Head of caudate nucleus (tissue), 42 donors: Measurements from ENCODE around the gene TOP1.
A peak's percentile ranks its signal among the peaks of the same experiment; 100 is the strongest.

Experiments used
- DNase-seq, 42 donors: peaks; one replicate each; pipeline versions ENCODE4 v3.0.0 to v3.0.0-alpha.2; 2020 to 2021; ENCODE audit warnings: mixed read lengths in 7 of 42
- intact Hi-C: fragments of 100-400 bp; cut with DNase I; formaldehyde crosslinking; loops from one replicate; pipeline ENCODE4 v1.15.0; 2022

TOP1 gene

DNA sequence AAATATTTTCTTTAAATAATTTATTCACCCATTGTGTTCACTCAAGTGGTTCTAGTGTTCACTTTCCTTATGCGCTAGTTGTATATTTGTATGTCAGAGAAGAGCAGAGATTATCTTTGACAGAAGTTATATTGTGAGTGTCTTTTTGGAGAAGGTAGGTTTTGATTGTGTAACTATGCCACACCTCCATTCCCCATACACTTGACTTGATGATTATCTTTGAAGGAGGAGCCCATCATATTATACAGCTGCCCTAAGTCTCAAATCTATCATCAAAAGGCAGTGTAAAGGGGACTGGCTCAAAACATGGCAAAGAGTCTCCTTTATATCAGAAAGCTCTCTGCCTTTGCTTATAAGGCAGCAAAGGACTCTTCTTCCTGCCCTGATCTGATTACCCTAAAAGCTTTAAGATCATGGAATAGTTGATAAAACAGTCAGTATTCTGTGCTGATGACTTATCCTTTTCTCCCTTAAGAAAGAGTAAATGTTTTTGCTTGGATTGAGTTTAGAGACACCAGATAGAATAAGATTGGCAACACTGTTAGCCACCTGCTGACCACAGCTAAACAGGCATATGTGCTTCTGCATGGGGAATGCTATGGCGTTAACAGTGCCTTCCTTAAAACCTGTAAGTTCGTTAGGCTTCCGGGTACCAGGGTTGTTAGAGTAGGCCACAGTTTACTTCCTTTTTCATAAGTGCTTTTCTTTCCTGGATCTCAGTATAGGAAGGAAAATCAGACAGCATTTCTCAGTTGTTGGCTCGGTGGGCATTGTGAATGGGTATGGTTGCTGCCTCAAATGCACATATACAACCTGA lies 22.6 kb downstream of the TOP1 start:
- DNase-seq, result no peak
- intact Hi-C loops, result no loop called here

DNA sequence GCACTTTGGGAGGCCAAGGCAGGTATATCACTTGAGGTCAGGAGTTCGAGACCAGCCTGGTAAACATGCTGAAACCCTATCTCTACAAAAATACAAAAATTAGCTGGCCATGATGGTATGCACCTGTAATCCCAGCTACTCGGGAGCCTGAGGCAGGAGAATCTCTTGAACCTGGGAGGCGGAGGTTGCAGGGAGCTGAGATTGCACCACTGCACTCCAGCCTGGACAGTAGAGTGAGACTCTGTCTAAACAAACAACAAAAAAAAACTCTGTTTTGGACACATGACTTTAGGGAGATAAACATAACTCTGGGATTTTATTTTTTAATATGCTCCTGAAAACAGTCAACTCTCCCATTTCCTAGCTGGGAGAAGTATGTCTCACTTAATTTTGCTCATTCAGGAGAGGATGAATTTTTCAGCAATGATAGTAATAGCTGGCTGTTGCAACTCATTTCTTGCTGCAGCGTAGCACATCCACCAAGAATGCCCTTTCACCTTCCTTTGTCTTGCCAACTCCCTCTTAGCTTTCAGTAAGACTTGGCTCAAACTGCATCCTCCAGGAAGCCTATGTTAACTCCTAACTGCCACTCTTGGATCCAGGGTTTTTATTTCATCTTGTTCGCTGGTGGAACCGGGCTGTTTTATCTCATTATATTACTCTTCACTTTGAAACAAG lies 24.3 kb downstream of the TOP1 start:
- DNase-seq, result peak in 1 of 42 donors; percentile 38
- intact Hi-C loops, result no loop called here

DNA sequence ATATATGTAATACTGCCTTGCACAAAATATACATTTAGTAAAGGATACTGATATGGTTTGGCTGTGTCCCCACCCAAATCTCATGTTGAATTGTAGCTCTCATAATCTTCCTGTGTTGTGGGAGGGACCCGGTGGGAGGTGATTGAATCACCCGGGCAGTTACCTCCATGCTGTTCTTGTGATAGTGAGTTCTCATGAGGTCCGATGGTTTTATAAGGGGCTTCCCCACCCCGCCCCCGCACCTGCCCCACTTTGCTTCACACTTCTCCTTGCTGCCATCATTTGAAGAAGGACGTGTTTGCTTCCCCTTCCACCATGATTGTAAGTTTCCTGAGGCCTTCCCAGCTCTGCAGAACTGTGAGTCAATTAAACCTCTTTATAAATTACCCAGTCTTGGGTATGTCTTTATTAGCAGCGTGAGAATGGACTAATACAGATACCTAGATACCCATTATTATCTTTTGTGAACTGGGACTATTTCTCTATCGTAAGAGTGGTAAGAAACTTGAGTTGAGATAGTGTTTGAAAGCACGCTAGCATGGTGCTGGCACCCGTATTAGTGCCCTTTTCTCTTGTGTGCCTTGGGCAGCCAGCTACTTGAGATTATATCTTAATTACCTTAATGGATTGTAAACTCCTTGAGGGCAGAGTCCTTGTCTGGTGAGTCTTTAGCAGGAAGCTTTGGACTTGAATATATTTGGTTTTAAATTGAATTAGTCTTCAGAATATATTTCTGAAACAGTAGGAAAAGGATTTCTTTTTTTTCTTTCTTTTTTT lies 25.6 kb downstream of the TOP1 start:
- no peak for DNase-seq
- intact Hi-C loops, result no loop called here

DNA sequence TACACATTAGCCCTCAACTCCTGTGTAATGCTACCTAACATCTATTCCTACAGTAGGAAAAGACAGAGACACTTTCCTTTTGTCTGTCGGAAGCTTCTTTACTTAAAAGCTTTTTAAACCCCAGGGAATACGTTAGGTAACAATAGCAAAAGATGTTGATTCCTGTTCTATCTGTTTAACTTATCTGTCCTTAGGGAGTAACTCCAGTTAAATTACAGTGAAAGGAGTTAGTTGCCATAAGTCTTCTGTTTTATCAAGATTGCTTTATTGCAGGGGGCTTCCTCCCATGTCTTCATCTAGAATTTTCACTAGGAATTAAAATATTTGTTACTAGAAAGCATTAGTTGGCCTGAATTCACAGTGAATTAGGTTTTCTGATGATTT lies 26.2 kb downstream of the TOP1 start:
- DNase-seq, result no peak
- intact Hi-C loops, result no loop called here

DNA sequence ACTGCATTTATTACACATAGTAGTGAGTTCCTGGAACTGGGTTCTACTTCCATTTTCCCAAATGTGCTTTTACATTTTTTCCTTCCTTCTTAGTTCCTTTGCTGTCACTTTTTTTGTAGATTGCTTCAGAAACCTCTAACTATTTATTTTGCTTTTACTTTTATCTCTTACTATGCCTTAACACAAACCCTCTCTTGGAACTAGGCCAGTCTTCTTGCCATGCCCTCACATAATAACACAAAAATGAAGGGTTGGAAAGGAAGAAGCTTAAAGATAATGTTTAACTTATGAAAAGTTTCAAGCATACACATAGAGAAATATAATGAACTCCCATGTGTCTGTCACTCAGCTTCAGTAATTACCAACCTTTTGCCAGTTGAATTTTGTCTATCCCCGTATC lies 27.1 kb downstream of the TOP1 start:
- intact Hi-C loops, result no loop called here
- no peak for DNase-seq

DNA sequence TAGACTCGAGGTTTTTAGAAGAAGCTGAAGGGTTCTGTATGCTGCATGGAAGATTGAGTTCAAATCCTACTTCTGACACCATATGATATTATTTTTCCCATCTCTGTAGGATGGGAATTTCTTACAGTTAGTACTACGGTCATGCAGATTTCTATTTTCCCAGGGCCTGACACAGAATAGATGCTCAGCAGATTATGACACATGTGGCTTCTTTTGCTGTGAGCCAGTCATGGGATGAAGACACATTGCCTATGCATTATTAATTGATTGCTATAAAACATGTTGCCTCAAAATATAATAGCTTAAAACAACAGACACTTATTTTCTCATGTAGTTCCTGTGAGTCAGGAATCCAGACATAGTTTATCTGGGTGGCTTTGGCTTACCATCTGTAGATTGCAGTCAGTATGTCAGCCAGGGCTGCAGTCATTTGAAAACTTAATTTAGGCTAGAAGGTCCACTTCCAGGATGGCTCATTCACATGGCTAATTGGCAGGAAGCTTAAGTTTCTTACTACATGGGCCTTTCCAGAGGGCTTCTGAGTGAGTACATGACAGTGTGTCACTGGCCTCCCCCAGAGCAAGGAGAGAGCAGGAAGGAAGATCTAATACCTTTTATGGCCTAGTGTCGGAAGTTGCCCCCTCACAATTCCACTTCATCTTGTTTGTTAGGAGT lies 29.5 kb downstream of the TOP1 start:
- DNase-seq, result peak in 21 of 42 donors; percentile 5 to 69 (median 29)
- intact Hi-C loops, result no loop called here

DNA sequence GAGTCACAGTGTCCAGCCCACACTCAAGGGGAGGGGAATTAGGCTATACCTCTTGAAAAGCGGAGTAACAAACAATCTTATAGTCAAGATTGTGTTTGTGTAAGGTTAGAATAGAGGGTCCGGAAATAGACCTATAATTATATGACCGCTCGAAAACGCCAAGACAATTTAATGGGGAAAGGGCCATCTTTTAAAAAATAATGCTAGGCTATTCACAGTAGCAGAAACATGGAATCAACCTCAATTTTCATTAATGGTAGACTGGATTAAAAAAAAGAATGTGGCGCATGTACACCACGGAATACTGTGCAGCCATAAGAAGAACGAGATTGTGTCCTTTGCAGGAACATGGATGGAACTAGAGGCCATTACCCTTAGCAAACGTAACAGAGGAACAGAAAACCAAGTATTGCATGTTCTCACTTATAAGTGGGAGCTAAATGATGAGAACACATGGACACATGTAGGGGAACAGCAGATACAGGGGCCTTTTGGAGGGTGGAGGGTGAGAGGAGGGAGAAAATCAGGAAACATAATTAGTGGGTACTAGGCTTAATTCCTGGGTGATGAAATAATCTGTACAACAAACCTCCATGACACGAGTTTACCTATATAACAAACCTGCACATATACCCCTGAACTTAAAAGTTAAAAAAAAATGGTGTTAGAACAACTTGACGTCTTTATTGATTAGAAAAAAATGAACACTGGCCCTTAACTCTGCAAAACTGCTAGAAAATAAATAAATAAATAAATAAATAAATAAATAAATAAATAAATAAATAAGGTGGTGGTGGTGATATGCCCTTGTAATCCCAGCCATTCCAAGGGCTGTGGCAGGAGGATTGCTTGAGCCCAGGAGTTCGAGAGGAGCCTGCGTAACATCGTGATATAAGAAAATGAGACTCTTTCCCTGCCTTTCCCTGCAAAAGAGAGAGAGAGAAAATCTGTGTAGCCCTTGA lies 30.3 kb downstream of the TOP1 start:
- intact Hi-C loops, result no loop called here
- DNase-seq, result no peak

DNA sequence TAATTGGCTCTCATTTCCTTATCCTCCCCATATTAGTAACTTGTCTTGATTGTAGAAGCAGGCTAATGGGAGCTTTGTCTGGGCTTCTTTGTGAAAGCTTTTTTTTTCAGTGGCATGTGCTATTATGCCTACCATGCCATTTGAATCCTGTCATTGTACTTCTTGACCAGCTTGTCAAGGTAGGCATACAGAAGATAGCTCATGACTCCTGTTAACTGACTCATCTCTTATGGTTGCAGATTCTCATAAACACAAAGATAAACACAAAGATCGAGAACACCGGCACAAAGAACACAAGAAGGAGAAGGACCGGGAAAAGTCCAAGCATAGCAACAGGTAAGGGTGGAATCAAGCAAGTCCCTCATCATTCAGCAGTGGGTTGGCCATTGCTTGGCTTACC lies 32.5 kb downstream of the TOP1 start:
- intact Hi-C loops, result no loop called here
- no peak for DNase-seq

DNA sequence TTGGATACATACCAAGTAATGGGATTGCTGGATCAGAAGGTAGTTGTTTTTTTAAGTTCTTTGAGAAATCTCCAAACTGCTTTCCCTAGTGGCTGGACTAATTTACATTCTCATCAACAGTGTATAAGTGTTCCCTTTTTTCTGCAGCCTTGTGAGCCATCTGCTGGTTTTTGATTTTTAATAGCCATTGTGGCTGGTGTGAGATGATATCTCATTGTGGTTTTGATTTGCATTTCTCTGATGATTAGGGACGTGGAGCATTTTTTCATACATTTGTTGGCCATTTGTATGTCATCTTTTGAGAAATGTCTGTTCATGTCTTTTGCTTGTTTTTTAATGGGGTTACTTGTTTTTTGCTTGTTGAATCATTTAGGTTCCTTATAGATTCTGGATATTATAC lies 34.8 kb downstream of the TOP1 start:
- DNase-seq, result no peak
- intact Hi-C loops, result no loop called here

DNA sequence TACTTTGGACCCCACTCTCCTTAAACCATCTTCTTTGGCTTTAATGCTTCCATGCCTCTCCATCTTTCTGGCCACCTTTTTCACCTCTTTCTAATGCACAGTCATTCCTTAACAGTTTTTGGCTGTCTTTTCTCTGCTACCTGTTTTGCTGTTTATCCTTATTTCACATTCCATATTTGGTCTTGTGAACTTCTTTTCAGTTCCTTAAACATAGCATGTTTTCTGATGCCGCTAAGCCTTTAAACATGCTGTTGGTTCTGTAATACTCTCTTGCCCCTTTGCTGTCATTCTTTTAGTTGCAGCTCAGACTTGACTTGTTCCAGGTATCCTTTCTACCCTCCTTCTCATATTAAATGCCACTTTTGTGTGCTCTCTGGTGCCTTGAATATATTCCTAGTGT lies 35.8 kb downstream of the TOP1 start:
- no peak for DNase-seq
- intact Hi-C loops, result no loop called here

DNA sequence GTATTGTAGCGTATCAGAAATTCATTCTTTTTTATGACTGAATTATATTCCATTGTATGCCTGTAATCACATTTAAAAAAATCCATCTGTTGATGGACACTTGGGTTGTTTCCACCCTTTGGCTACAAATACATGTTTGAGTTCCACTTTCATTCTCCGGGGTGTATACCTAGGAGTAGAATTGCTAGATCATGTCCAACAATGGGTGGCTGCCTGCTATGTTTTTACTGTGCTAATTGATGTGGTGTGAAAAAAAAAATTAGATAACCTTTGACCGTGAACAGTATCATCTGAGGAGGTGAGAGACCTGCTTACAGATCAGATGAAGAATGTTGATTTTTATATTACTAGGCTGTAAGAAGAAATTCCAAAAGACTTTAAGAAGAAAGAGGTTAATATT lies 37.1 kb downstream of the TOP1 start:
- no peak for DNase-seq
- intact Hi-C loops, result no loop called here

DNA sequence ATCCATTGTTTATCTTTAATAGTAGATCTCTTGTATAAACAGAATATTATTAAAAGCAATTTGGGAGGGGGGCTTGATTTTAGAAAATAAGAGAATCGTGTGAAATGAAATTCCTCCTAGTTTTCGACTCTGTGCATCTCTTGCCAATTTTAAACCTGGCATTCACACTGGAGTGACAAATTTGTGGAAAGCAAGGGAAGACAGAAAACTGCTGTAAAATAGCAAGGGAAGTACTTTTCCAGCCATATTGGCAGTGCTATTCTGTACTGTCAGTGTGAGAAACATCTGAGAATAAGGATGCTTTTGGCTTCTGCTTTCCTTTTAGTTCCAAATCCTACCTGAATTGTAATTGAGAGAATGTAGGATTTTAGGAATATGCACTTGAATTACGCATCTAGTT lies 40.2 kb downstream of the TOP1 start:
- intact Hi-C loops, result no loop called here
- no peak for DNase-seq

DNA sequence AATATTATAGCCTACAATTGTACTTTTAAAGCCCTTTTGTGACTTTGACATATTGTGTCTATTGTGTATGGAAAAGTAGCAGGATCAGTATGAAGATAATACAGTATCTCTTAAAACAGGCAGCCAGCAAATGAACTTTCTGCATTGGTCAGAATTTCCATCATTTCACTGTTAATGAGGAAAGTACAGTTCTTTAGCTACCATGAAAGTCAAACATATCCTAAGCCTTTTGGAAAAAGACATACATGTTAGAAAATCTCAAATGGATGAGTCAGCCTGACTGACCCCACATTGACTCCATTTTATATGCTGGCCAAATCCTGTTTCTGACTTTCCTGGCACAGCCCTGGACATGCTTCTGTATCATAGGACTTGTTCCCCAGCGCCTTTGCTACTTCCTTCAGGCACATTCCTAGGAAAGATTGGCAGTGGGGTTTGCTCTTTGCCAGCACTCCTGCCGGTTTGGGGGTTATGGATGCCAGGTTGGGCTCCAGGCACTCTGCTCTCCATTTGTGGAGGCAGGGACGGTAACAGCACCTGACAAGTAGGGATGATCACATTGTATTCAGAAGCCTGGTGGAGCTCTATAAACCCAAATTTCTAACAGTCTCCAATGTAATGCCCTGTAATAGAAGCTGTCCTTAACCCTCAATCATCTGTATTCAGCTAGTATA lies 43.7 kb downstream of the TOP1 start:
- DNase-seq, result no peak

DNA sequence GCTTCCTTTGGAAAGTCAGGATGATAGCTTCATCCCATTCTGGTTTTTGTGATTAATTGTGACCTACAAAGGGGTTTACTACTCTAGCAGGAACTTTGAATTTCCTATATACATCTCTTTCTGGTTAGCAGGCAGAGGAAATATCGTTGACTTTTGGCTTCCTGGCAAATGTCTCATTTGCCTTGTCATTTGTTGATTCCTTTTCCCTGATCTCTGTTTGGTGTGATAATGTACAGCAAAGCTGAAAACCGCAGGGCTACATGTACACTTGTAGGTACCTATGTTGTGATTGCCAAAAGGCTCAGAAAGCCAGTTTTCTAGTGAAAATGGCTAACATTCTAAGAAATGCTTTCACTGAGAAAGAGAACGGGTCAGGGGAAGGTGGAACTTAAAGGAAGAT lies 44.3 kb downstream of the TOP1 start:
- intact Hi-C loops, result no loop called here
- no peak for DNase-seq

More for the DNA sequence above, 43.7 kb downstream of the TOP1 start:
- intact Hi-C loops, result no loop called here

DNA sequence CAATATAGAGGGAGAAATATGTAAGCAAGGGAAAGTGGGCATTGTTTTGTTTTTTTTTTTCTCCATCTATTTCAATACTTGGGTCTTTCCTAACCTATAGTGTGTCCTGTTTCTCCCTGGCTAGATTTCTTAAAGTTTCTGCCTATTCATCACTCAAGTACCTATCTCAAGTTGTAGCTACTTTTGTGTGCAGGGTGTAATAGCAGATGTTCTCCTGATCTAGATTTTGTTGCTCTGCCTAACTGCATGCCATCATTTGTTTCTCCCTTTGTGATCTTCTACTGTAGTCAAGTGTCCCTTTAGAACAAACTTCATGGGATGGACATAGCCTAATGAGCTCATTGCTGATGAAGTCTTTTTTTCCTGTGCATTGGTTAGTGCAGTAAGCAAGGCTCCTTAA lies 45.8 kb downstream of the TOP1 start:
- DNase-seq, result no peak
- intact Hi-C loops, result no loop called here

DNA sequence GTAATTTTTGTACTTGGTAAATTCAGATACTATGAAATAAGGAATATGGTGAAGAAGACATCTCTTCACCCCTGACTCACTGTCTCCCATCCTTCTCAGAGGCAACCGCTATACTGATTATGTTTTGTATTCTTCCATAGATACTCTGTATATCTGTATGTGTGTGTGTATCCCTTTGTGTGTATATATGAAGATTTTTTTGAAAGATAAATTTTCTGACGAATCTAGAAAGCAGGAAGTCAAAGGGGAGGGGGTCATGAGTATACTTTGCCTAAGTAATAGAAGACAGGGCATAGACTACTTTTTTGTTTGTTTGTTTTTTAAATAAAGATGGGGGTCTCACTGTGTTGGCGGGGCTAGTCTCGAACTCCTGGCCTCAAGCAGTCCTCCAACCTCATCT lies 48.2 kb downstream of the TOP1 start:
- DNase-seq, result no peak
- intact Hi-C loops, result no loop called here

DNA sequence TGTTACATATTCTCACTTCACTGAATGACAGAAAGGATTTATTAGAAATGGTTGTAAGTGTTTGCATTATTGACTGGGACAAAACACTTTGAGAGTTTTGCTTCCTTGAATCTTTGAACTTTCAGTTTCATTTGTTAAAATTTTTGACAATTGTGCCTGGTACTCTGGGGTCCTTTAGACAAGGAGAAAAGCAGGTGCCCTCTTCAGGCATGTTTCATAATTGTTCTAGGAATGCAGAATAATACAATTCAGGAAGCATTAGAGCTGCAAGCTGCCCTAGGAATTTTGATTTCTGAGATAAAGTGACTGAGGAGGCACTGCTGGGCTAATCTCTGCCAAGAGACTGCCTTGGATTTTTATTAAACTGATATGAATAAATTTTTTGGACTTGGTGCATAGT lies 49.7 kb downstream of the TOP1 start:
- DNase-seq, result peak in 3 of 42 donors; percentile 8 to 17 (median 14)
- intact Hi-C loops, result no loop called here

DNA sequence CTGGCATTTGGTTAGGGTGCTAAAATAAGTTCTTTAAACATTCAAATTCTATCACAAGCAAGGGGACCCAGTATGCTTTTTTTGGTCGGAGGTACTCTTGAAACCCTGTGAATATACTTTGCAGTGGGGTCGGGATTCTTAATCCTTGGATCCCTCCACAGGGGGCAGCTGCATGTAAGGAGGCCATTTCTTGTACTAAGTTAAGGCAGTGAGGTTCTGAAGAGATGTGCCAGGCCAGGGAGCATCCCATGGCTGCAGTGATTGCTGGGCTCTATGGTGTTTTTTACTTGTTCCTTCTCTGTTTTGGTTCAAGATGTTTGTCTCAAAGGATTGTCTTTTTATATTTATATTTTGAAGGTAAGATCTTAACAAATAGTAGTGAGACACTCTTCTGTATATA lies 50.4 kb downstream of the TOP1 start:
- DNase-seq, result no peak
- intact Hi-C loops, result no loop called here
